GM19468 (cell line): ENCODE data around the gene PLXNA4.

Source experiments
- ATAC-seq: cut with Tn5 transposase; IDR thresholded peaks from one replicate; pipeline ENCODE4 v1.9.1; 2021; ENCODE audit warnings: mild to moderate bottlenecking, moderate library complexity, moderate number of reproducible peaks; ENCODE audit not compliant: unreplicated experiment; ENCODE audit errors: extremely low read depth

The PLXNA4 gene

DNA sequence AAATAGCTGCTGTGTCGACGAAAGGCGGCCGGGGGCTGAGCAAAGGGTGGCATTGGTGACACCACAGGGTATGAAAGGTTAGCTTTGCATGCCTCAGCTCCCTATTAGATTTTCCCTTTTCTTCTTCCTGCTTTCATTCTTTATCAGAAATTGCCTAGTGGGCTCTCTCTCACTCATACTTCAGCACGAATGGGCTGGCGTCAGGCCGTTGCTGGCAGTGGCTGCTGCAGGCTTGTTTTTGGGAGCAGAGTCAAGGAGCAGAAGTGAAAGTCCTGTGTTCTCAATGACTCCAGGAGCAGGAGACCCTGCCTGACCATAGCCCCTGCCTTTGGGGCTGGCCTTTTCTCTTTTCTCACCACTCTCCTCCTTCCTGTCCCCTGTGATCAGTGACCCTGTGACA, 318.0 kb downstream of the PLXNA4 start:
- no peak for ATAC-seq

GRCh38 chr7:132257253-132257652, 319.0 kb downstream of the PLXNA4 start:
- no peak for ATAC-seq

GRCh38 chr7:132256721-132257212, 319.5 kb downstream of the PLXNA4 start:
- no peak for ATAC-seq

- ATAC-seq: no peak
Observed at GRCh38 chr7:132255898-132256297, 320.4 kb downstream of the PLXNA4 start.

DNA sequence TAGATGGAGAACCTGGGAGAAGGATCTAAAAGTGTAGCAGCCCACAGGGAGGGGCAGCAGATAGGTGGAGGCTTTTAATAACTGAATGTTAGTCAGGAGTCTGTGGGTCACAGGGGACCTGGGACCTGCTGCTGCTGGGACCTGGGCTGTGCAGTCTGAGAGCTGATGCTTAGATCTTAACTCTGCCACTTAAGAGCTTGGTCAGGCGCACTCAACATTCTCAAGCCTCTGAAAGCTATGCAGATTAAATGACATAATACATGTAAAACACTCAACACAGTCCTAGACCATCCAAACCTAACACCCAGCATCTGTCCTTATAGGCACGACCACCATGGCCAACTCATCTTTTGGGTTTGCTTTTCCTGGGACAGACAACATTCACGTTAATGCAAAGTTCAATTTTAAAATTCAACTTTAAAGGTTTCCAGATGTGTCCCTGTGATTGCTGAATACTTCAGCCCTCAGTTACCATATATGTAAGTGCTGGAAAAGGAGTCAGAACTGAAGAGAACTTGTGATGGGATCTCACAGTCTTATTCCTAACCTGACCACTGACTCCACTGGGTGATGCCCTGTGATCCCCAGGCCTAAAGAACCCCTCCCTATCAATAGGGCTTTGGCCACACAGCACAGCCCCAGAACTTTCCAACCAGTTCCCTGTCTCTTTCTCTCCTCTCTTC, 321.0 kb downstream of the PLXNA4 start:
- ATAC-seq: no peak

DNA sequence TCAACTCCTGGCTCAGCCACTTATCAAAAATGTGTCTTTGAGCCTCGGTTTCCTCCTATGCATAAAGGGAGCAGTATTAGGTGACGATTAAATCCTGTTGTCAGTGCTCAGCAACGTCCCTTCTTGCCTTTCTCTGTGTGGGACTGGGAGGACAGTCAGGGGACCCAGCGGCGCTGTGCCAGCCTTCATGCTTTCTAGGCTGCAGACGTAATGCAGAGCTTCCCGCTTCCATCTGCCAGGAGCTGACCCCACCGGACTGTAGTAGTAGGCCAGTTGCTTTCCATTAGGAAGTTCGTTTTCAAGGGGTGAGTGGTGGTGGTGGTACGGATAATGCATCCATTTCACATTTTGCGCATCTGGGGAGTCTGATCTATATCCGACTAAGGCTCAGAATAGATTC, 321.8 kb downstream of the PLXNA4 start:
- no peak for ATAC-seq

- ATAC-seq: no peak
Observed at GRCh38 chr7:132252793-132253100, 323.5 kb downstream of the PLXNA4 start.

DNA sequence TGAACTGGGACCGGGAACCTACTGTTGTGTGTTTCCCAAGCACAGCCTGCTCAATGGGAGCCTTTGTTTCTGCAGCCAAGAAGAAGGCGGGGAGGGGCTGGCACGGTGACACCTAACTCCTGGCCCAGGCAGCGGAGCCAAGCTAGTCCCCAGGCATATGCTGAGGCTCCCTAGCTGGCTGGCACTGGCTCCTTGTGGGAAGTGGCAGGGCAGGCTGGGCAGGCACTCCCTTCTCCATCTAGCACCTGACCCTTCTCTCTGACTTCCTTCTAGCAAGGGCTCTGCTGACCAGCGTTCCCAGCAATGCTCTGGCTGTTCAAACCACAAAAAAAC, 325.0 kb downstream of the PLXNA4 start:
- no peak for ATAC-seq

GRCh38 chr7:132250480-132251326, 325.6 kb downstream of the PLXNA4 start:
- ATAC-seq: no peak

DNA sequence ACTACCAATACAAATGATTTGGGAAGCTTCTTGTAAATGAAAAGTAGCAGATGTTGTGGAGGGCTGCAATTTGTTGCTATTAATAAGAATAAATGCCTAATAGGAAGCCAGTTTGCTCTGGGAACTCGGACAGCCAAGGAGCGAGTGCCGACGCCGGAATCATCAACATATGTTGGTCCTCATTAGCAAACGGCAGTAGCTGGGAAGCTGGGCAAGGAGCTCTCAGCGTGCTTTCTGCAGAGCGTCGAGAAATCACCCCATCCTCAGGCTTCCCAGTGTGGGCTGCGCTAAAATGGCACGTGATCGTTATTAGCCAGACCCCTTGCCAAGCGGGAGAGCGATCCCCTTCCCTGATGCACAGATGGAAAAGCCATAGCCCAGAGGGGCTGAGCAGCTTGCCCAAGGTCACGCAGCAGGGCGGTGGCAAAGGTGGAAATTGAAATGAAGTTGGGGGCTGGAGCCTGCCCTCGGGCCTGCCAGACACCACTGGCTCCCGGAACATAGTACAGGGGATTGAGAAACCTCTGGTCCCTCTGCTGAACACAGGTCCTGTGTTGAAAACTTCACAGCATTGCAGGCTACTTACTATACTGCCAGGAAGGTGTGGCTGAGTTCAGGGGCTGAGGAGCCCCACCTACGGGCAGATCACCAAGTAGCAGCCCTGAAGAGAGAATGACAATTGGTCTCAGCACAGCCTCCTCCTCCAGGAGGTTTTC, 326.9 kb downstream of the PLXNA4 start:
- ATAC-seq: no peak

GRCh38 chr7:132248841-132249240, 327.4 kb downstream of the PLXNA4 start:
- no peak for ATAC-seq

GRCh38 chr7:132247995-132248618, 328.2 kb downstream of the PLXNA4 start:
- ATAC-seq: no peak

GRCh38 chr7:132246591-132246990, 329.7 kb downstream of the PLXNA4 start:
- no peak for ATAC-seq

DNA sequence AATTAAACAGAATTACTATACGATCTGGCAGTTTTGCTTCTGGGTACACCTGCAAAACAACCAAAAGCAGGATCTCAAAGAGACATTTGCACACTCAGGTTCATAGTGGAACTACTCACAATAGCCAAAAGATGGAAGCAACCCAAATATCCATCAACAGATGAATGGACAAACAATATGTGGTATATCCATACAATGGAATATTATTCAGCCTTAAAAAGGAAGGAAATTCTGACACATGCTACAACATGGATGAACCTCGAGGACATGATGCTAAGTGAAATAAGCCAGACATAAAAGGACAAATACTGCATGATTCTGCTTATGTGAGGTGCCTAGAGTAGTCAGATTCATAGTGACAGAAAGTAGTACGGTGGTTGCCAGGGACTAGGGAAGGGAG, 330.7 kb downstream of the PLXNA4 start:
- no peak for ATAC-seq

GRCh38 chr7:132244903-132245480, 331.3 kb downstream of the PLXNA4 start:
- ATAC-seq: no peak

GRCh38 chr7:132243463-132243862, 332.8 kb downstream of the PLXNA4 start:
- no peak for ATAC-seq

- no peak for ATAC-seq
Observed at GRCh38 chr7:132243051-132243450, 333.2 kb downstream of the PLXNA4 start.

- ATAC-seq: no peak
Observed at GRCh38 chr7:132242192-132242812, 334.0 kb downstream of the PLXNA4 start.

DNA sequence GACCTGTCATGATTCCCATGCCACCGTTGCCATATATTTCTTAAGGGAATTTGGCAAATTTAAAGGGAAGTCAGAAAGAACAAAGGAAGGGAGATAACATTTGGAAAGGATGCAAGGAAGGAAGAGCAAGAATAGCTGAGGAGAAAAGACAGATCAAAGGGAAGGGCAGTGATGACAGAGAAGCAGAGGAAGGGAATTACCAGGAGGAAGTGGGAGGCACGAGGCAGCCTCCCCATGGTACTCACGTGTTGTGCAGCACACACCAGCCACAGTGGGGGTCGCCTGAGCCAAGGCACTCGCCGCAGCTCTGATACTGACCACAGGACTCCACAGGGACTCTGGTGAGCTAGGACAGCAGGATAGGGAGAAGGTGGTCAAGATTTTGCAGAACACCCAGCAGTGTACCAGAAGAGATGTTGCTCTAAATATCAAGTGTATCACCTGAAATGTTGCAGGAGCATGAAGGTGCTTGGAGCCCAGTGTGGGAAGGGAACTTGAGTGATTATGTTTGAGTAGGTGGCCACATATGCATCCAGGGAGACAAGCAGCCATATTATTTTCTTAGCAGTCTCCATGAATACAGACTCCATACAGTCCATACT, 335.3 kb downstream of the PLXNA4 start:
- no peak for ATAC-seq

DNA sequence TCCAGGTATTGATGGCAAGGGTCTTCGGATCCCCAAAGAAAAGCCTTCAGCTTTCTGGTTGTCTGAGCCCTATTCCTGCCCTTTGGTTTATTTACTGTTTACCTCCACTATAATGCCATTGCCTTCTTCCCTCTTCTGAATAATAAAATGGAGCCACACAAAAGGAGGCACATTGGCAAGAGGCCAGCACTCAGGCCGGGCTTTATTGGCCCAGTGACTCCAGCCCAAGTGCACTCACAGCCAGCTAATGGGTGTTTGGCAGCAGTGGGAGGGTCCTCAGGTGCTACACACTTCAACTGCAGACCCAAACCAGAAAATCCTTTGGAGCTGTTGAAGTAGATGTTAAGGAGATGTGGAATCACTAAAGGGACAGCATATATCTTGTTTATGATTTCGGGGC, 336.0 kb downstream of the PLXNA4 start:
- ATAC-seq: no peak
